Gastroesophageal sphincter (tissue), 3 donors: ENCODE data around the gene GPD1.

ENCODE experiments used
- EP300 ChIP-seq: sonication (generic); formaldehyde crosslinking; IDR thresholded peaks from one replicate; pipeline ENCODE4 v1.6.1; 2017; ENCODE audit warnings: antibody characterized with exemption, mild to moderate bottlenecking
- POLR2A ChIP-seq, 2 donors: fragments of 450-650 bp; IDR thresholded peaks; one replicate each; pipeline ENCODE4 v1.6.1; 2017; ENCODE audit warnings: antibody characterized with exemption in 2 of 2, mild to moderate bottlenecking in 2 of 2, moderate library complexity in 1 of 2
- POLR2AphosphoS5 ChIP-seq: sonication (generic); formaldehyde crosslinking; IDR thresholded peaks from one replicate; pipeline ENCODE4 v1.6.1; 2017; ENCODE audit warnings: antibody characterized with exemption
- TF ChIP-seq, protein P1 (sequence below), 4 experiments: fragments of 200-600 bp in 2 of 4; fragments of 450-650 bp in 2 of 4; sonication (generic) in 1 of 4; IDR thresholded peaks; one replicate each; pipeline ENCODE4 v1.5.1; 2017 to 2019; ENCODE audit warnings: antibody characterized with exemption in 4 of 4, mild to moderate bottlenecking in 2 of 4, moderate library complexity in 2 of 4

DNA sequence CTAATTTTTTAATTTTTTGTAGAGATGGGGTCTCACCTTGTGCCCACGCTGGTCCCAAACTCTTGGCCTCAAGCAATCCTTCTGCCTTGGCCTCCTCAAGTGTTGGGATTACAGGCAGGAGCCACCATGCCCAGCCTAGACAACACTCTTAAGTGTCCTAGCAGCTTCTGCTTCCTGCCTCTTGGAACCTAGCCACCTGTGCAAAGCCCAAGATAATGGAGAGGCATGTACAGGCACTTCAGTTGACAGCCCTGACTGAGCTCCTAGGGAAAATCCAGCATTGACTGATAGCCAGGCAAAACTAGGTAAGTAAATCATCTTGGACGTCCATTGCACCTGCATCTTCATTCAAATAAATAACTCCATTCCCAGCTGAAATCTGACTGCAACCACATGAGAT lies 23.7 kb downstream of the GPD1 start:
- TF ChIP-seq, protein P1, sequence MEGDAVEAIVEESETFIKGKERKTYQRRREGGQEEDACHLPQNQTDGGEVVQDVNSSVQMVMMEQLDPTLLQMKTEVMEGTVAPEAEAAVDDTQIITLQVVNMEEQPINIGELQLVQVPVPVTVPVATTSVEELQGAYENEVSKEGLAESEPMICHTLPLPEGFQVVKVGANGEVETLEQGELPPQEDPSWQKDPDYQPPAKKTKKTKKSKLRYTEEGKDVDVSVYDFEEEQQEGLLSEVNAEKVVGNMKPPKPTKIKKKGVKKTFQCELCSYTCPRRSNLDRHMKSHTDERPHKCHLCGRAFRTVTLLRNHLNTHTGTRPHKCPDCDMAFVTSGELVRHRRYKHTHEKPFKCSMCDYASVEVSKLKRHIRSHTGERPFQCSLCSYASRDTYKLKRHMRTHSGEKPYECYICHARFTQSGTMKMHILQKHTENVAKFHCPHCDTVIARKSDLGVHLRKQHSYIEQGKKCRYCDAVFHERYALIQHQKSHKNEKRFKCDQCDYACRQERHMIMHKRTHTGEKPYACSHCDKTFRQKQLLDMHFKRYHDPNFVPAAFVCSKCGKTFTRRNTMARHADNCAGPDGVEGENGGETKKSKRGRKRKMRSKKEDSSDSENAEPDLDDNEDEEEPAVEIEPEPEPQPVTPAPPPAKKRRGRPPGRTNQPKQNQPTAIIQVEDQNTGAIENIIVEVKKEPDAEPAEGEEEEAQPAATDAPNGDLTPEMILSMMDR (IDR thresholded peaks at IDR 0.05), result no peak
- TF ChIP-seq POLR2A (IDR thresholded peaks at IDR 0.05) (no peak), EP300 (no peak), POLR2AphosphoS5 (no peak)
